WTC11 (cell line): ENCODE results near the gene DTNA. TPM values are rescaled to one million over a fixed set of nuclear protein-coding genes. Genes with fewer than 3 reads are reported as not detected.

Experiments
- ATAC-seq: fragments of 200-7000 bp; cut with Tn5 transposase; 2 replicates; pipeline ENCODE4 v1.10.0; 2021; ENCODE audit warnings: mild to moderate bottlenecking, moderate library complexity
- CTCF ChIA-PET: fragments of 300-600 bp; sonication (Branson Sonifier 250); formaldehyde crosslinking; loops from one replicate; lab custom pipeline; 2021; ENCODE audit warnings: antibody characterized with exemption; lab: Charles Lee
- POLR2A ChIA-PET: fragments of 350-600 bp; sonication (Branson Sonifier 250); formaldehyde crosslinking; loops from one replicate; lab custom pipeline; 2021; ENCODE audit warnings: antibody characterized with exemption; lab: Charles Lee
- DNase-seq: peaks from one replicate; pipeline ENCODE4 v3.0.0; 2021; ENCODE audit warnings: low spot score
- H3K27ac Mint-ChIP-seq: 2 replicates; pipeline ENCODE4 v1.8.0; 2021; ENCODE audit warnings: mixed read lengths
- H3K27me3 Mint-ChIP-seq: 2 replicates; pipeline ENCODE4 v1.8.0; 2021; ENCODE audit warnings: low read depth, mild to moderate bottlenecking, moderate library complexity, mixed read lengths
- H3K36me3 Mint-ChIP-seq: 2 replicates; pipeline ENCODE4 v1.8.0; 2021; ENCODE audit warnings: mixed read lengths
- H3K4me1 Mint-ChIP-seq: 2 replicates; pipeline ENCODE4 v1.8.0; 2022; ENCODE audit warnings: mixed read lengths
- H3K4me3 Mint-ChIP-seq: 2 replicates; pipeline ENCODE4 v1.8.0; 2021; ENCODE audit warnings: mild to moderate bottlenecking, moderate library complexity, mixed read lengths
- H3K9me3 Mint-ChIP-seq: 2 replicates; pipeline ENCODE4 v1.8.0; 2021; ENCODE audit warnings: mixed read lengths
- ESRRA ChIP-seq: sonication (generic); formaldehyde crosslinking; IDR thresholded peaks from 2 replicates; pipeline ENCODE4 v1.8.1; 2022; ENCODE audit warnings: mild to moderate bottlenecking, missing genetic modification reagents, borderline replicate concordance
- ETV6 ChIP-seq: sonication (generic); formaldehyde crosslinking; IDR thresholded peaks from 2 replicates; pipeline ENCODE4 v1.8.1; 2022; ENCODE audit warnings: mild to moderate bottlenecking, missing genetic modification reagents
- FOXJ3 ChIP-seq: sonication (generic); formaldehyde crosslinking; IDR thresholded peaks from 2 replicates; pipeline ENCODE4 v1.9.0; 2021; ENCODE audit warnings: missing genetic modification reagents, mild to moderate bottlenecking, borderline replicate concordance
- GRHL2 ChIP-seq: fragments of 250-450 bp; sonication (Bioruptor Pico); IDR thresholded peaks from 2 replicates; pipeline ENCODE4 v1.8.0; 2022; ENCODE audit warnings: mild to moderate bottlenecking, moderate library complexity; ENCODE audit not compliant: insufficient replicate concordance, severe bottlenecking
- GTF2I ChIP-seq: fragments of 250-450 bp; sonication (Bioruptor Pico); conservative IDR thresholded peaks from 2 replicates; pipeline ENCODE4 v1.4.0; 2021; ENCODE audit warnings: mild to moderate bottlenecking
- MXD4 ChIP-seq: fragments of 250-450 bp; sonication (Bioruptor Pico); IDR thresholded peaks from 2 replicates; pipeline ENCODE4 v1.8.0; 2021; ENCODE audit warnings: mild to moderate bottlenecking, moderate library complexity, borderline replicate concordance
- NR2C2 ChIP-seq: sonication (generic); formaldehyde crosslinking; IDR thresholded peaks from 2 replicates; pipeline ENCODE4 v1.8.0; 2022; ENCODE audit warnings: mild to moderate bottlenecking, missing genetic modification reagents
- NR3C1 ChIP-seq: sonication (generic); formaldehyde crosslinking; conservative IDR thresholded peaks from 2 replicates; pipeline ENCODE4 v1.8.1; 2023; ENCODE audit warnings: low read depth, mild to moderate bottlenecking, missing genetic modification reagents
- TEAD4 ChIP-seq: sonication (generic); formaldehyde crosslinking; IDR thresholded peaks from 2 replicates; pipeline ENCODE4 v1.8.0; 2022; ENCODE audit warnings: mild to moderate bottlenecking, missing genetic modification reagents
- TP53 ChIP-seq: sonication (generic); formaldehyde crosslinking; IDR thresholded peaks from 2 replicates; pipeline ENCODE4 v1.8.1; 2023; ENCODE audit warnings: mild to moderate bottlenecking, missing genetic modification reagents
- ZNF121 ChIP-seq: sonication (generic); formaldehyde crosslinking; IDR thresholded peaks from 2 replicates; pipeline ENCODE4 v1.8.0; 2023; ENCODE audit warnings: missing genetic modification reagents
- ZNF219 ChIP-seq: sonication (generic); formaldehyde crosslinking; IDR thresholded peaks from 2 replicates; pipeline ENCODE4 v1.8.0; 2023; ENCODE audit warnings: missing genetic modification reagents, mild to moderate bottlenecking, borderline replicate concordance
- ZNF232 ChIP-seq: sonication (generic); formaldehyde crosslinking; IDR thresholded peaks from 2 replicates; pipeline ENCODE4 v1.8.0; 2022; ENCODE audit warnings: mild to moderate bottlenecking, missing genetic modification reagents
- ZNF396 ChIP-seq: fragments of 250-450 bp; sonication (Bioruptor Pico); IDR thresholded peaks from 2 replicates; pipeline ENCODE4 v1.8.0; 2021; ENCODE audit warnings: mild to moderate bottlenecking, moderate library complexity, borderline replicate concordance
- ZNF423 ChIP-seq: fragments of 250-450 bp; sonication (Bioruptor Pico); IDR thresholded peaks from 2 replicates; pipeline ENCODE4 v2.1.2; 2022; ENCODE audit warnings: mild to moderate bottlenecking, moderate library complexity
- total RNA-seq: library from RNA; stranded (reverse); gene quantifications from 3 replicates; pipeline ENCODE4 v1.2.3, GENCODE V29; 2021
- TF ChIP-seq, protein P1 (sequence below): sonication (generic); formaldehyde crosslinking; IDR thresholded peaks from 2 replicates; pipeline ENCODE4 v1.8.1; 2022; ENCODE audit warnings: mild to moderate bottlenecking, moderate library complexity, missing genetic modification reagents
- TF ChIP-seq, protein P2 (sequence below): fragments of 200-600 bp; IDR thresholded peaks from 2 replicates; pipeline ENCODE4 v1.8.0; 2022; ENCODE audit warnings: antibody characterized with exemption
- TF ChIP-seq, protein P3 (sequence below): fragments of 250-450 bp; sonication (Bioruptor Pico); IDR thresholded peaks from 2 replicates; pipeline ENCODE4 v2.1.2; 2022; ENCODE audit warnings: mild to moderate bottlenecking, moderate library complexity
- TF ChIP-seq, protein P4 (sequence below): sonication (generic); formaldehyde crosslinking; conservative IDR thresholded peaks from 2 replicates; pipeline ENCODE4 v1.8.1; 2023; ENCODE audit warnings: mild to moderate bottlenecking, low read depth, missing genetic modification reagents, moderate library complexity
- TF ChIP-seq, protein P5 (sequence below): sonication (generic); formaldehyde crosslinking; IDR thresholded peaks from 2 replicates; pipeline ENCODE4 v1.8.0; 2022; ENCODE audit warnings: mild to moderate bottlenecking, missing genetic modification reagents
- TF ChIP-seq, protein P6 (sequence below): sonication (generic); formaldehyde crosslinking; IDR thresholded peaks from 2 replicates; pipeline ENCODE4 v1.8.0; 2023; ENCODE audit warnings: missing genetic modification reagents

The DTNA gene
- total RNA-seq, 1 experiment from 2014 or later = 16.1 TPM

DNA sequence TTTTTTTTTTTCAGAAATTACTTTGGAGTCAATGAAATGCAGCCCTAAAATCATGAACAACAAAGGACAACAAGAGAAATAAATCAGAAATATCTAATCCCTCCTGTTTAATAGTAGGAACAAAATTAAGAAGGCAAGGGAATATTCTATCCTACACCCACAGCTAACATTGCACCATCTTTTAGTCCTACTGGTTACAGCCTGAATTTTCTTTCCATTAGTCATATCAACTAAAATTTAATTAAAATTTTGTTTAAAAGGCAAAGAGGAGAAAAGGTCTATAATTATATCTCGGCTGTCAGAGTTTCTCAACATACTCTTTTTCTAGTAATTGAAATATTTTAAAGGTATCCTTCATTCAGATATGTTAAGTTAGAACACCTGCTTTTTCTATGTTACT is 61.9 kb downstream of the DTNA start (continued):
- TF ChIP-seq ZNF121 (CRISPR knock-in tag) (no peak), ZNF219 (CRISPR knock-in tag) (no peak), ZNF396 (CRISPR knock-in tag) (no peak)

DNA sequence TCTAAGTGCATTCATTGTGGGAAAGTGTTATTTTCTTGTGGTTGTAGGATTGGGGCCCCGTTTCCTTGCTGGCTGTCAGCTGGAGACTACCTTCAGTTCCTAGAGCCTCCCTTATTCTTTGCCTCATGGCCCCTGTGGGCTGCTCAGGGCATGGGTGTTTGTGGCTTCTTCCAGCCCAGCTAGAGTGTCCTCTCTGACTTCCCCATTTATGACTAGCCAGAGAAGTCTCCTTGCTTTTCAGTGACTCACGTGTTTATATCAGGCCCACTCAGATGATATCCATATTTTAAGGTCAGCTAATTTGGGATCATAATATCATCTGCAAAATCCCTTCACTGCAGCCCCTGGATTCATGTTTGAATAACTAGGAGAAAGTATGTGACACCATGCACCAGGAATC is 62.8 kb downstream of the DTNA start:
- ATAC-seq = peak; percentile 18; the same call in 1 of the 2 replicates
- POLR2A ChIA-PET = no interaction called here
- H3K9me3 Mint-ChIP-seq = peaks cover 14% of the 10 kb centered on the region
- peak overlapping the region; percentile 15; the same call in 1 of the 2 replicates for H3K27ac Mint-ChIP-seq
- no peaks in the 10 kb centered on the region for H3K27me3 Mint-ChIP-seq
- no peak for DNase-seq
- CTCF ChIA-PET = interaction anchor here (1.4 kb wide), 1 partner anchor 37 kb away, joined by 5 read pairs; no protein-coding TSS in a partner anchor
- H3K4me1 Mint-ChIP-seq = peaks cover 12% of the 10 kb centered on the region
- no peak overlapping the region for H3K4me3 Mint-ChIP-seq
- peaks cover 5% of the 10 kb centered on the region; the same call in 1 of the 2 replicates for H3K36me3 Mint-ChIP-seq
- TF ChIP-seq, protein P1, sequence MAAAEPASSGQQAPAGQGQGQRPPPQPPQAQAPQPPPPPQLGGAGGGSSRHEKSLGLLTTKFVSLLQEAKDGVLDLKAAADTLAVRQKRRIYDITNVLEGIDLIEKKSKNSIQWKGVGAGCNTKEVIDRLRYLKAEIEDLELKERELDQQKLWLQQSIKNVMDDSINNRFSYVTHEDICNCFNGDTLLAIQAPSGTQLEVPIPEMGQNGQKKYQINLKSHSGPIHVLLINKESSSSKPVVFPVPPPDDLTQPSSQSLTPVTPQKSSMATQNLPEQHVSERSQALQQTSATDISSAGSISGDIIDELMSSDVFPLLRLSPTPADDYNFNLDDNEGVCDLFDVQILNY = no peak
- TF ChIP-seq GRHL2 (CRISPR knock-in tag) (no peak), ETV6 (CRISPR knock-in tag) (no peak), NR2C2 (CRISPR knock-in tag) (no peak), ZNF423 (no peak), ZNF232 (CRISPR knock-in tag) (no peak), GTF2I (CRISPR knock-in tag) (no peak)
- TF ChIP-seq, protein P2, sequence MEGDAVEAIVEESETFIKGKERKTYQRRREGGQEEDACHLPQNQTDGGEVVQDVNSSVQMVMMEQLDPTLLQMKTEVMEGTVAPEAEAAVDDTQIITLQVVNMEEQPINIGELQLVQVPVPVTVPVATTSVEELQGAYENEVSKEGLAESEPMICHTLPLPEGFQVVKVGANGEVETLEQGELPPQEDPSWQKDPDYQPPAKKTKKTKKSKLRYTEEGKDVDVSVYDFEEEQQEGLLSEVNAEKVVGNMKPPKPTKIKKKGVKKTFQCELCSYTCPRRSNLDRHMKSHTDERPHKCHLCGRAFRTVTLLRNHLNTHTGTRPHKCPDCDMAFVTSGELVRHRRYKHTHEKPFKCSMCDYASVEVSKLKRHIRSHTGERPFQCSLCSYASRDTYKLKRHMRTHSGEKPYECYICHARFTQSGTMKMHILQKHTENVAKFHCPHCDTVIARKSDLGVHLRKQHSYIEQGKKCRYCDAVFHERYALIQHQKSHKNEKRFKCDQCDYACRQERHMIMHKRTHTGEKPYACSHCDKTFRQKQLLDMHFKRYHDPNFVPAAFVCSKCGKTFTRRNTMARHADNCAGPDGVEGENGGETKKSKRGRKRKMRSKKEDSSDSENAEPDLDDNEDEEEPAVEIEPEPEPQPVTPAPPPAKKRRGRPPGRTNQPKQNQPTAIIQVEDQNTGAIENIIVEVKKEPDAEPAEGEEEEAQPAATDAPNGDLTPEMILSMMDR = no peak
- TF ChIP-seq, all 79 proteins: peak for 0

DNA sequence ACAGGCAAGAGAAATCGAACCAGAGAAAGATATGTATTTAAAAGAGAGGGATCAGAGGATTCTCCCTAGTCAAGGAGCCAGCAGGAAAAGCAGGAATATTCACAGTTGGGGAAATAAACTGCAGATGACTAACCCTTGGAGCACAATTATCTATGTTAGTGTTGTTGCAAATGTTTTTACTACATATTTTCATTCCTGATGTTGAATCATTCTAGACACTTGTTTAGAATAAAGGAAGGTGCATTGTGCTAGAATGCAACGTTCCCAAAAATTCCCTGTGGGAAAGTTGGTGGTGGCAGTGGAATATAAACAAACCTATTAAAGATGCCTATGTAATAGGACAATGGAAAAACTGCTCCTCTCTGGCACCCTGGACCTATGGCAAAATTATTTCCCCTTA is 63.3 kb downstream of the DTNA start:
- H3K4me1 Mint-ChIP-seq = peaks cover 12% of the 10 kb centered on the region
- peak overlapping the region; percentile 15; the same call in 1 of the 2 replicates for H3K27ac Mint-ChIP-seq
- CTCF ChIA-PET = interaction anchor here (1.4 kb wide), 1 partner anchor 36 kb away, joined by 5 read pairs; no protein-coding TSS in a partner anchor
- no peaks in the 10 kb centered on the region for H3K27me3 Mint-ChIP-seq
- POLR2A ChIA-PET = no interaction called here
- DNase-seq (no peak), ATAC-seq (no peak)
- TF ChIP-seq, protein P3, sequence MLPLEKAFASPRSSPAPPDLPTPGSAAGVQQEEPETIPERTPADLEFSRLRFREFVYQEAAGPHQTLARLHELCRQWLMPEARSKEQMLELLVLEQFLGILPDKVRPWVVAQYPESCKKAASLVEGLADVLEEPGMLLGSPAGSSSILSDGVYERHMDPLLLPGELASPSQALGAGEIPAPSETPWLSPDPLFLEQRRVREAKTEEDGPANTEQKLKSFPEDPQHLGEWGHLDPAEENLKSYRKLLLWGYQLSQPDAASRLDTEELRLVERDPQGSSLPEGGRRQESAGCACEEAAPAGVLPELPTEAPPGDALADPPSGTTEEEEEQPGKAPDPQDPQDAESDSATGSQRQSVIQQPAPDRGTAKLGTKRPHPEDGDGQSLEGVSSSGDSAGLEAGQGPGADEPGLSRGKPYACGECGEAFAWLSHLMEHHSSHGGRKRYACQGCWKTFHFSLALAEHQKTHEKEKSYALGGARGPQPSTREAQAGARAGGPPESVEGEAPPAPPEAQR (CRISPR knock-in tag) = no peak
- no peak for TF ChIP-seq NR2C2 (CRISPR knock-in tag)
- TF ChIP-seq, protein P4, sequence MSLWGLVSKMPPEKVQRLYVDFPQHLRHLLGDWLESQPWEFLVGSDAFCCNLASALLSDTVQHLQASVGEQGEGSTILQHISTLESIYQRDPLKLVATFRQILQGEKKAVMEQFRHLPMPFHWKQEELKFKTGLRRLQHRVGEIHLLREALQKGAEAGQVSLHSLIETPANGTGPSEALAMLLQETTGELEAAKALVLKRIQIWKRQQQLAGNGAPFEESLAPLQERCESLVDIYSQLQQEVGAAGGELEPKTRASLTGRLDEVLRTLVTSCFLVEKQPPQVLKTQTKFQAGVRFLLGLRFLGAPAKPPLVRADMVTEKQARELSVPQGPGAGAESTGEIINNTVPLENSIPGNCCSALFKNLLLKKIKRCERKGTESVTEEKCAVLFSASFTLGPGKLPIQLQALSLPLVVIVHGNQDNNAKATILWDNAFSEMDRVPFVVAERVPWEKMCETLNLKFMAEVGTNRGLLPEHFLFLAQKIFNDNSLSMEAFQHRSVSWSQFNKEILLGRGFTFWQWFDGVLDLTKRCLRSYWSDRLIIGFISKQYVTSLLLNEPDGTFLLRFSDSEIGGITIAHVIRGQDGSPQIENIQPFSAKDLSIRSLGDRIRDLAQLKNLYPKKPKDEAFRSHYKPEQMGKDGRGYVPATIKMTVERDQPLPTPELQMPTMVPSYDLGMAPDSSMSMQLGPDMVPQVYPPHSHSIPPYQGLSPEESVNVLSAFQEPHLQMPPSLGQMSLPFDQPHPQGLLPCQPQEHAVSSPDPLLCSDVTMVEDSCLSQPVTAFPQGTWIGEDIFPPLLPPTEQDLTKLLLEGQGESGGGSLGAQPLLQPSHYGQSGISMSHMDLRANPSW (CRISPR knock-in tag) = no peak
- TF ChIP-seq ESRRA (CRISPR knock-in tag) = no peak
- TF ChIP-seq, protein P5, sequence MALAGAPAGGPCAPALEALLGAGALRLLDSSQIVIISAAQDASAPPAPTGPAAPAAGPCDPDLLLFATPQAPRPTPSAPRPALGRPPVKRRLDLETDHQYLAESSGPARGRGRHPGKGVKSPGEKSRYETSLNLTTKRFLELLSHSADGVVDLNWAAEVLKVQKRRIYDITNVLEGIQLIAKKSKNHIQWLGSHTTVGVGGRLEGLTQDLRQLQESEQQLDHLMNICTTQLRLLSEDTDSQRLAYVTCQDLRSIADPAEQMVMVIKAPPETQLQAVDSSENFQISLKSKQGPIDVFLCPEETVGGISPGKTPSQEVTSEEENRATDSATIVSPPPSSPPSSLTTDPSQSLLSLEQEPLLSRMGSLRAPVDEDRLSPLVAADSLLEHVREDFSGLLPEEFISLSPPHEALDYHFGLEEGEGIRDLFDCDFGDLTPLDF (CRISPR knock-in tag) = no peak
- TF ChIP-seq, protein P6, sequence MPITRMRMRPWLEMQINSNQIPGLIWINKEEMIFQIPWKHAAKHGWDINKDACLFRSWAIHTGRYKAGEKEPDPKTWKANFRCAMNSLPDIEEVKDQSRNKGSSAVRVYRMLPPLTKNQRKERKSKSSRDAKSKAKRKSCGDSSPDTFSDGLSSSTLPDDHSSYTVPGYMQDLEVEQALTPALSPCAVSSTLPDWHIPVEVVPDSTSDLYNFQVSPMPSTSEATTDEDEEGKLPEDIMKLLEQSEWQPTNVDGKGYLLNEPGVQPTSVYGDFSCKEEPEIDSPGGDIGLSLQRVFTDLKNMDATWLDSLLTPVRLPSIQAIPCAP = no peak
- no peak for TF ChIP-seq FOXJ3 (CRISPR knock-in tag)
- no peak for TF ChIP-seq TEAD4 (CRISPR knock-in tag)
- TF ChIP-seq TP53 = no peak
- TF ChIP-seq NR3C1 = no peak
- TF ChIP-seq MXD4 = no peak
- H3K4me3 Mint-ChIP-seq = no peak overlapping the region
- peaks cover 5% of the 10 kb centered on the region; the same call in 1 of the 2 replicates for H3K36me3 Mint-ChIP-seq
- peaks cover 14% of the 10 kb centered on the region for H3K9me3 Mint-ChIP-seq
